Activated CD4-positive, alpha-beta T cell treated with anti-CD3 and anti-CD28 coated beads for 24 hours (primary cell): ENCODE measurements around the gene CTNNA3.

ENCODE experiments used
- DNase-seq, 2 donors: peaks; one replicate each; pipeline ENCODE4 v3.0.0-alpha.2; 2020; ENCODE audit warnings: low read depth in 2 of 2

CTNNA3 gene

GRCh38 chr10:66813122-66813521 is 882.9 kb downstream of the CTNNA3 start:
- no peak for DNase-seq

GRCh38 chr10:66811211-66811610 is 884.8 kb downstream of the CTNNA3 start:
- no peak for DNase-seq

DNA sequence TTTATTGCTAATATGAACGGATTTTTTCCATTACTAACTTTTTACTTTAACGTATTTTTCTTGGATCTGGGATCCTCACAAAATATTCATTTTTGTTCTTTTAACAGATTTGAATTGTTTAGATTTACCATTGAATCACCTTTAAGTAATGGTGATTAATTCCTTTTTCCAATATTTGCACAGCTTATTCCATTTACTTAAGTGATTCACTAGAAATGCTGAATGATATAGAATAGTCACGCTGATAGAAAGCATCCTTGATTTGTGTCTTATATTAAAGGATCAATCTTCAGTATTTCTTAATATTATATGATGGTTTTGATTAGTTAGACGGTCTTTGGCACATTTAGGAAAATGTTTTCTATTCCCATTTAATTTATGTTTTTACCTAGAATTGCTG is 886.6 kb downstream of the CTNNA3 start:
- no peak for DNase-seq

DNA sequence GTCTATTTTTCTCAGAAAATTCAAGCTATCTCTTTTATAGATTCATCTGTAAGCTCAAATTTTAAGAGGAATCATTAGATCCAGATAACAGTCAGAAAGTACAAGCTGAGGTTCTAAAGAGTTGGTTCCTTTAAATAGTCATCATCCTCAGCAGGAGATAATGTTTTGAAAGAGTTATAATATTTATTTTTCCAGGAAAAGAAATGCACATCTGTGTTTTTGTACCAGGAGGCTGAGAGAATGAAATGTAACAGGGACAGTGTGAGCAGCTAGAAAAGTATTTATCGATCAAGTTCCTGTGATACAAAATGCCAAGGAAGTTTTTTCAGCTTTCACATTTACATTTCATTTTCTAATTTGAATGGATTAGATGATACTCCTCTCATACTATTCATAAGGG is 890.4 kb downstream of the CTNNA3 start:
- DNase-seq: no peak

- no peak for DNase-seq
Measured at GRCh38 chr10:66804962-66805361, 891.0 kb downstream of the CTNNA3 start.

DNA sequence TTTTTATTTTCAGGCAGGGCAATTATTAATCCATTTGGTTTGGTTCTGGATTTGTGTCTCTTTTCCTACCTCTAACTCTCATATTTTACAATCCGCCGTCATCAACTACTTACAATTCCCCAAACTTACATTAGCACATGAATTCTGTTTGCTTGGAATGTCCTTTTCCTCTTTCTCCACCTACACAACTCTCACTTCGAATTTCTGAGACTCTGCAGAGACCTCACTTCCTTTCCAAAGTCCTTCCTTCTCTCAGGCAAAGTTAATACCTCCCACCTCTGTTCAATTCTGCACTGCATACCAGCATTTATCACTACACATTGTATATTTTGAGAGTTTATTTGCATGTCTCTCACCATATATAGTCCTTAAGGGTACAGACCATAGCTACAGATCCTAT is 892.8 kb downstream of the CTNNA3 start:
- no peak for DNase-seq

DNA sequence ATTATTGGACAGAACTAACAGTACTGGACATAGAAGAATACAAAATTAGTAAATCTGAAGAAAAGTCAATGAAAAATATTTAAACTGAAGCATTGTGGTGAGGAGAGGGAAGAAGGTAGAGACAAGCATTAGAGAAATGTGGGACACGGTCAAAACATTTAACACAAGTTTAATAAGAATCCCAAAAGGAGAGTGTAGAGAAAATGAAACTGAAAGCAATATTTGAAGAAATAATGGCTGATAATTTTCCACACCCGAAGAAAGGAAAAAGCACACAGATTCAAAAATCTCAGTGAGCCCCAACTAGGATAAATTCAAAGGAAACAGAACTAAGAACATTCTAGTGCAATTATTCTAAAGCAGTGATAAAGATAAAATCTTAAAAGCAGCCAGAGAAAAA is 896.5 kb downstream of the CTNNA3 start:
- no peak for DNase-seq

DNA sequence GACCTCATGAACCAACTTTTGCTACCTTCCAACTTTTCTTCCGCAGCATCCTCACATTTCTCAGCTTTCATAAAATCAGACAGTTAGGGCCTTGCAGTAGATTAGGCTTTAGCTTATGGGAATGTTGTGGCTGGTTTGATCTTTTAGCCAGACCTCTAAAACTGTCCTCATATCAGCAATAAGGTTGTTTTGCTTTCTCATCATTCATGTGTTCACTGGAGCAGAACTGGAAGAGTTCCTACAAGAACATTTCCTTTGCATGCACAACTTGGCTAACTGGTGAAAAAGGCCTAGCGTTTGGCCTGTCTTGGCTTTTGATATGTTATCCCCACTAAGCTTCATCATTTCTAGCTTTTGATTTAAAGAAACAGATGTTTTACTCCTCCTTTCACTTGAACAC is 900.1 kb downstream of the CTNNA3 start:
- DNase-seq: no peak

DNA sequence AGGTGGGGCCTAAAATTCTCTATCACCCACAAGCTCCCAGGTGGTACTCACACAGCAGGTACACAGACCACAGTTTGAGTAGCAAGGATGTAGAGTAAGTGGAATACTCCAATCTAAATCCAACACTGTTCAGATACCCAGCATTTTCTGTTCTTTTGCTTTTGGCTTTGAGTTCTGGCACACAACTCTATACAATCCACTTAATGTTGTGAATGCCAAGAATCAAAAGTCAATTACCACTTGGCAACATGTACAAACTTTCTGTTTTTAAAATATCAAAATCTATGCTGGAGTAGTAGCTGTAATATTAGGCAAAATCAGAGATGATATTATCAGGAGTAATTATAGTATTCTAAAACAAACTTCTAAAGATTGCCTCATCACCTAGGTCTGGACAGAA is 903.6 kb downstream of the CTNNA3 start:
- no peak for DNase-seq

DNA sequence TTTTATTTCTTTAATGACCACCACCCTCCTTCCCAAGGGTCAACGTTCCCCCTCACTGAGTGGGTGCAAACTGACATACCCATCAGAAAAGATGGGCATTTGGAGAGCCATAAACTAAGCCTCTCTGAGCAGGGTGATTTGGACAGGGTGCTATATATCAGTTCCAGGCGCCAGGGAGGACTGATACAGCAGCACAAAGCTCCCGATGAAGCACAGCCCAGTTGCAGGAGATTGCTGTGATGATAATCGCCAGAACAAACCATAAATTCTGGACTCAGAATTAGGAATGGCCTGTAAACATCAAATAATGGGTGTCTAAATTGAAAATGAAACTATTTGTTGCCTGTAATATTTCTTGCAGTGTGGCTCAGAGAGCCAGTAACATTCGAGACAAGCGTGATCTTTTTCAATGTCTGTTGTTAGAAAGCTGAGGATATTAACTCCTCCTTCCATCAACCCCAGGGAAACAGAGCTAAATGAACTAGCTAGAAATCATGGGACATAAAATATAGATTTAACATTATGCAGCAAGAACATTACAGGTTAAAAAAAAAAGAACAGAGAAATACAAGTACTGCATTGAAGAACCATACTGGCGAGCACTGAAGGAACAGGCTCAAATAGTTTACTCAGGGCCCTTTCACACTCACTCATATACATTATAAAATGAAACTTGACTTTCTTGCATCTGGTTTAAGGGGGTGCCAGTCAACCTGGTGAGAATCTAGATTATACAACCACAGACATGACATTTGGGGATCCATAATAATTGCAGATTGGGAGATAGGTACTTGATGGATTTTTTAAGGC is 907.6 kb downstream of the CTNNA3 start:
- no peak for DNase-seq

DNA sequence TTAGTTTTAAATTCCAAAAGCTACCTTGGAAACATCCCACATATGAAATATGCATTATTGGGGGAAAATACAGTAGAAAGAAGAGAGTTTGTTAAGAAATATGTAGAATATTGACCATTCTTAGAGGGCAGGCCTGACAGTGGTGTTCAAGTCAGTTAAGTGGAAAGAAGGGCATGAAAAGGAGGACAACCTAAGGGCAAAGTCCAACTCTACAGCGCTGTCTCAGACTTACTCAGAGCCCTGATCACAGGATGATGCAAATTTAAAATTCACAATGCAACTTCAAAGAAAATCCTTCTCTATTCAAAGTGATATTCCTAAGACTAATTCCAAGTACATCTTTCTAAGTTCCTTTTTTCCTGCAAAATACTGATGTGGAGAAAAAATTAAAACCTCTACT is 909.3 kb downstream of the CTNNA3 start:
- no peak for DNase-seq

- DNase-seq: no peak
Measured at GRCh38 chr10:66784770-66785169, 911.2 kb downstream of the CTNNA3 start.

DNA sequence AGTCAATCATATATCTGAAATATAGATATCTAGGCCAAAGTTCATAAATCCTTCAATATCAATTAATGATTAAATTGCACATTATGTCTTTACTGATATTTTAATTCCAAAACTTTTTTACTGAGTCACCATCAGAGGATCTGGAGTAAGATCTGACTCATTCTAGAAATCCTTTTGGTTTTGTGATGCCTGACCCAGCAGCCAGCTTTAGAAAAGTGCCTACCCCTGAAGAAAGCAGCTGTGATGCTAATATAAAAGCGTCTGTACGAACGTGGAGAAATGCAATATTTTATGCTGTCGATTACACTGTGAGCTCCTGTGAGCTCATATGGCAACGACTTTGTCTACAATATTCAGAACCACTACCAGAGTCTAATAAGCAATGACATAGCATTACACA is 912.7 kb downstream of the CTNNA3 start:
- DNase-seq: no peak

- DNase-seq: no peak
Measured at GRCh38 chr10:66782776-66783175, 913.2 kb downstream of the CTNNA3 start.

DNA sequence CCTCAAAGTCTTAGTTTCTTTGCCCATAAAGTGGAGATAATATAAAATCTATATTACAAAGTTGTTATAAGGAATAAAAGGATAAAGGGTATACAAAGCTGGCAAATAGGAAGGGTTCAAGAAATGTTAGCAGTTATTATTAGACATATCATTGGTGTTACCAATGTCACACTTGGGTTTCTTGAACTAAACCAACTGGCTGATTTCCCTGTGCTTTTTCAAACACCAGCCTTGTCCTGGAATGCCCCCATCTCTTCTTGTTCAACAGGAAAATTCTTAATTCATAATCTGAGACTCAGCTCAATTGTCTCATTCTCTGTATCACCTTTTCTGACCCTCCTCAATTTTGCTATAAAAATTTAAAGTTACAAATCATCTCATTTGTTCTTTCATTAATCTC is 913.9 kb downstream of the CTNNA3 start:
- no peak for DNase-seq

DNA sequence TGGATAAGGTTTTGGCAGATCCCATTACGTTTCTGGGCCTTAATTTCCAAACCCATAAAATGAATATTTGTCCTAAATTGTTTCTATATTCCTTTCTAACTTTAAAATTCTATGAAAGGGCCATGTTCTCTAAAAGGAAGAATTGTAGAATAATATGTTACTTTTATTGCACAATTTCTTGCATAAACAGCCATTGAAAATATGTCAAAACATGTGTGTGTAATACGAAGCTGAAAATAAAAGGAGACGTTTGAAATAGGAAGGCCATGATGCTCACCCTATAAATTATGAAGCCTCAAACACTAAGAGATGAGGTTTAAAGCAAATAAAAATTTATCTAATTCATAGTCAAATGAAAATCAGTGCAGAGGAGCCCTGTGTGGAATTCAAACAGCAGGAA is 915.2 kb downstream of the CTNNA3 start:
- DNase-seq: no peak

DNA sequence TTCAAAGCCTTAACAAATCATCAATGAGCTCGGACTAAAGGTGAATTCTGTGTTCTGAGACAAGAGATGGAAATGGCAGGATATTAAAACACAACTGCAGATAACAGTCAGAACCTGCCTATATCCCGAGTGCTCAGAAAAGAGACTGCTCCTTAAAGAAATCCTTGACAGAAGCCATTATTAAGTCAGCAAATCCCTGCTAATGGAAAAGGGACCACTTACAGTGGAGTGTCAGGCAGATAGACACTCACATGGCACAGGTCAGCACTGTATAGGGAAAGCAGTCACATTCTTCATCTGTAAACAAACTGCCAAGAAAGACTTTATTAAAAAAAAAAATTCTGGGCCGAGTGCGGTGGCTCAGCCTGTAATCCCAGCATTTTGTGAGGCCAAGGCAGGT is 917.6 kb downstream of the CTNNA3 start:
- no peak for DNase-seq

DNA sequence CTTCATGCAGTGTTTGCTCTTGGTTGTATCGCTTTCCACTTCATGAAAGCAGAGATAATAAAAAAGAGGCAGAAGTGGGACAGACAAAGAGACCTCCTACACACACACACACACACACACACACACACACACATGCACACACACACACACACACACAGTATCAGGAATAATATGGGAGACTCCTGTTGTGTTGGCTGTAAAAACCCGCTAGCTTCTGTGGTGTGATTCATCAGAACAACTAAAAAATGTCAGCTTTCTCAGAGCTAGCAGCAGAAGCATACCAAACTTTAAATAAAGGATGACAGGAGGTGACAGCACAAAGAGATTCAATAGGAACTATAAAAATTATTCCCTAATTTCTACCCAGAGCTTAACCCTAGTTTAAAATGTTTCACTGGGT is 918.3 kb downstream of the CTNNA3 start:
- no peak for DNase-seq

GRCh38 chr10:66773472-66773817 is 922.5 kb downstream of the CTNNA3 start:
- DNase-seq: no peak

GRCh38 chr10:66772548-66773471 is 923.2 kb downstream of the CTNNA3 start:
- no peak for DNase-seq

- no peak for DNase-seq
Measured at GRCh38 chr10:66767707-66768106, 928.3 kb downstream of the CTNNA3 start.

DNA sequence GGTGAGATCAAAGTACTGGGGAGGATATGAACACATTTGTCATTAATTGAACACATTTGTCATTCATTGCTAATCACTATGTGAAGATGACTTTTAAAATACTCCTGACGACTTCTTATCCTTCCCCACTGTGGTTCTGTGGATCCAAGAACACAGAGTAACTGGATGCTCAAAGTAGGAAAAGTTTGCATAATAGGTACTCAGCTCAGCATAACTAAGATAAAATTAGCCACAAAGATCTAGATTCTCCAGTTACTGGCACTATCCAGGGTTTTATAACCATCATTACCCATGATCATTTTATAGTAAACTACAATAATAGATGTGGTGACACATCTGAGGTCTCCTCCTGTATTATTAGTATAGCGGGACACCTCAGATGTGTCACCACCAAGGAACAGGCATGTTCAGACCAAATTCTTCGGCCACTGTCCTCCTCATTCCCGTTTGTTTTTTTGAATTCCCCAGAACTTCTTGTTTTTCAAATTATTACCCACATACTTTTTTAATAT is 933.7 kb downstream of the CTNNA3 start:
- no peak for DNase-seq

GRCh38 chr10:66760941-66761340 is 935.1 kb downstream of the CTNNA3 start:
- DNase-seq: no peak
